Glomerular visceral epithelial cell (primary cell): Measurements from ENCODE around the gene ZC2HC1C.
"Not testable (repeated sequence)": the region's sequence is repeated elsewhere in the genome, so short reads cannot be mapped to it uniquely, and the experiment has no call there.

ENCODE experiments used
- DNase-seq: peaks from one replicate; pipeline ENCODE4 v3.0.0-alpha.2; 2016; ENCODE audit errors: extremely low spot score

Gene ZC2HC1C

GRCh38 chr14:75053396-75054291 is 15.8 kb upstream of the ZC2HC1C start:
- no peak for DNase-seq

DNA sequence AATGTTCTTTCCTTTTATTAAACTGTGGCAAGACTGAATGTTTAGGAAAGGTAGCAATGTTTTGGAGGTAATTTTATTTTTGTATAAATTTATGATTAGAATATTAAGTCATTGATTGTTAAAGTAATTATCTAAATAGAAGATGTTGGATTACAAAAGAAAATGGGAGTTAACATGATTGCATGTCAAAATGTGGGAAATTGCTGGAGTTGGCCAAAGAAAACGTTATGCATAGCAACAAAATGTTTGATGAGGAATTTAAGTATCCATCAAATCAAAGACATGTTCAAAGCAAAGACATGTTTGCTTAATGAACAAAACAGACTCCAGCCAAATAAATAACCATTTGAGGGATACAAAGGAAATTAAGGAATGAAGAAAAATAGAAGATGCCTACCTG is 15.0 kb upstream of the ZC2HC1C start:
- no peak for DNase-seq

- DNase-seq = no peak
Observed at GRCh38 chr14:75059642-75060041, 9.8 kb upstream of the ZC2HC1C start.

DNA sequence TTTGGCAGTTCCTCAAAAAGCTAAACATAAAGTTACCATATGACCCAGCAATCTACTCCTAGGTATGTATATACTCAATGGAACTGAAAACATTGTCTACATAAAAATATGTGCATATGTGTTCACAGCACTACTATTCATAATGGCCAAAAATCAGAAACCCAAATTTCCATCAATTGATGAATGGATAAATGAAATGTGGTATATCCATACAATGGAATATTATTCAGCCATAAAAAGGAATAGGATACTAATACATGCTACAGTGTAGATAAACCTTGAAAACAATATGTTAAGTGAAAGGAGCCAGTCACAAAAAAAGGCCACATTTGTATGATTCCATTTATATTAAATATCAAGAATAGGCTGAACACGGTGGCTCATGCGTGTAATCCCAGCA is 9.0 kb upstream of the ZC2HC1C start:
- no peak for DNase-seq

- no peak for DNase-seq
Observed at GRCh38 chr14:75063013-75063412, 6.4 kb upstream of the ZC2HC1C start.

DNA sequence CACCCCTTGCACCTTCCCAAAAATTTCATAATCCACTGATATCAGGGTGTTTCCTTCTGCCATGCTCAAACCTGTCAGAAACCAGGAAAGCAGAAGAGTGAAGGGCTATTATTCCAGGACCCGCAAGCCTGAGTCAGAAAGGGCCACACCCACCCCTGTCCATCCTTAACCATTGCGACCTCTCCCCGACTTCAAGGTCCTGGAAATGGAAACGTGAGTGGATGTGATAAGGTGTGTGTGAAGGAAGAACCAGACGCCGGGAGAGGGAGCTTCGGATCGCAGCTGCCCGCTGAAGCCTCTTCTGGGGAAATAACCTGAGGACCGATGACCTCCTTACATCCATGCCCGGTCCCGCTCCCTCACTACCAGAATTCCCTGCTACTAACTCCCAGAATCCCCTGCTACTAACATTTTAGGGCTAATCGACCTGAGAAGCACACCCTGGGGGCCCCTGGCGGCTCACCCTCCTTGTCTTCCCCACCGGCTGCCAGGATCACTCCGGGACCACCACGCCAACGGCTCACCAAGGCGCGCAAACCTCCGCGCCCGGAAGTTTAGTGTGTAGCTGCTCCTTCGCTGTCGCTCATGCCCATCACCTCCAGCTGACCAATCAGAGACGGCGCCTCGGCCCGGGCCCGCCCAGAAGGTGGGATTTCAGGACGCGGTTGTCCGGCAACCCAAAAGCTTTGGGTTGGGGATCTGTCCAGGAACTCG is 5.8 kb upstream of the ZC2HC1C start, which contains the start of gene ACYP1:
TSS of gene ACYP1 (minus strand) at position 534 of the 714 bp plus-strand sequence. CDS start at position 63, 471 bp downstream.
- peak; percentile 92 for DNase-seq

- no peak for DNase-seq
Observed at GRCh38 chr14:75064205-75064567, 5.3 kb upstream of the ZC2HC1C start.

- DNase-seq = no peak
Observed at GRCh38 chr14:75066691-75067090, 2.8 kb upstream of the ZC2HC1C start.

DNA sequence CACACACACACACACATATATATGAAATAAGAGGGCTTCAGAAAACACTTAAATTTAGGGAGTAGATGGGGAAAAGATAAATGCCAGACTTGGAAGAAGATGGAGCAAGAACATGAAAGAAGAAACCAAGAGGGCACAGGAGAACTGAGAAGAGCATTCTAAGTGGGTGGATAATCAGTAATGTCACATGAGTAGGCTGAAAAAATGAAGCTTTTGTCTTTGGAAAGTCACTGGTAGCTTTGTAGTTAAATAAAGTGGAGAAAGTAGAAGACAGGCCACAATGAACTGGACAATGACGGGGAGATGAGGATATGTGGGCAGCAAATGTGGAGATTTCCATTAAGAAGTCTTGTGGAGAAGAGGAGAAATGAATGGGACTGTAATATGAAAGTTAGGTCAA is 2.2 kb upstream of the ZC2HC1C start:
- no peak for DNase-seq

DNA sequence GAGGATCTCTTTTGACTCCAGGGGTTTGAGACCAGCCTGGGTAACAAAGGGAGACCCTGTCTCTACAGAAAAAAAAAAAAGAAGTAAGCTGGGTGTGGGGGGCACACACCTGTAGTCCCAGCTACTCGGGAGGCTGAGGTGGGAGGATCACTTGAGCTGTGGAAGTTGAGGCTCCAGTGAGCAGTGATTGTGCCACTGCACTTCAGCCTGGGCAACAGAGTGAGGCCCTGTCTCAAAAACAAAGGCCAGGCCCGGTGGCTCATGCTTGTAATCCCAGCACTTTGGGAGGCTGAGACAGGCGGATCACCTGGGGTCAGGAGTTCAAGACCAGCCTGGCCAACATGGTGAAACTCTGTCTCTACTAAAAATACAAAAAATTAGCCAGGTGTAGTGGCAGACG is 1.7 kb upstream of the ZC2HC1C start:
- DNase-seq = not testable (repeated sequence)

DNA sequence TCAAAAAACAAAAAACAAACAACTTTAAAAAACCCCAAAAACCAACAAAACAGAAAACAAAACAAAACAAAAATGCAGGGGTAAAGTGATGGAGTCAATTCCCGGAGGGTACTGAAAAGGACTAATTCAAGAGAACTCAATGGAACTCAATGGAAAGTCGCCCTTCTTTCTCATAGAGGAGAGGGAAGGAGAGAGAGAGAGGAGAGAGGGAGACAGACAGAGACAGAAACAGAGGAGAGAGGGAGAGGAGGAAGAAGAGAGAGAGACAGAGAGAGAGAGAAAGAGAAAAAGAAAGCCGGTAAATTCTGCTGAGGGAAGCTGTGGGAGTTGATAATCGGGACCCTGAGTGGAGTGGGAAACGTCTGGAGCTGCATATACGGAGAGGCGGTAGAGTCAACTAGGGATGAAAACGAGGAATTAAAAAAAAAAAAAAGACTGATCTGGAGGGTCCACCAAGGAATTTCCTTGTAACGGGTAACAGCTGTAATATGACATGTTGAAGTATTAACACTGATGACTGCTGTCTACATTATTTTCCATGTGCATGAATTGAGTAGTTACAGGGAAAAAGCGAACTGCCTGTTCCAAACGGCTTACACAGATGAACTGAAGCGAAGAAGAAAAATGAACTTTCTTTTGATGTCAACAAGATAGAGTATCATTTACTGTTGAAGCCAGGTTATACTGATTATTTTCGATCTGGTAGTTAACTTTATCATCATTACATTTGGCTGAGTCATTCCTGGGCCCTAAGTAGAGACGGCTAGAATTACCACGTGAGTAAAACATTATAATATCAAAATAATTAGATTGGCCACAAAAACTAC is 934 bp upstream of the ZC2HC1C start:
- DNase-seq = no peak

DNA sequence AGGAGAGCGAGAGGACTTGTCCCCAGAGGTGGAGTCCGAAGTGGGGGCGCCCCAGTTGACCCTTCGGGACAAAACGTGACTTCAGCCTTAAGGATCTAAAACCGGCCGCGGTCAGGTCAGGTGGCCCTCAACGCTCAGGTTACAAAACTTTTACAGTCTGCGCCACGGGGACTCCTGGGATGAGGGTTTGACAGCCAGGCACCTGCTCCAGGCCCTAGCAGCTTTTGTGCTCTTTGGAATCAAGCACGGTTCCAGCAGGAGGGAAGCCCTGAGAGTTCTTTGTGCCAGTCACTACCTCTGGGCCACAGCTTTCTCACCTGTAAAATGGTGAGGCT is 337 bp downstream of the ZC2HC1C start:
- DNase-seq = no peak

GRCh38 chr14:75070383-75070782 is 942 bp downstream of the ZC2HC1C start:
- no peak for DNase-seq

DNA sequence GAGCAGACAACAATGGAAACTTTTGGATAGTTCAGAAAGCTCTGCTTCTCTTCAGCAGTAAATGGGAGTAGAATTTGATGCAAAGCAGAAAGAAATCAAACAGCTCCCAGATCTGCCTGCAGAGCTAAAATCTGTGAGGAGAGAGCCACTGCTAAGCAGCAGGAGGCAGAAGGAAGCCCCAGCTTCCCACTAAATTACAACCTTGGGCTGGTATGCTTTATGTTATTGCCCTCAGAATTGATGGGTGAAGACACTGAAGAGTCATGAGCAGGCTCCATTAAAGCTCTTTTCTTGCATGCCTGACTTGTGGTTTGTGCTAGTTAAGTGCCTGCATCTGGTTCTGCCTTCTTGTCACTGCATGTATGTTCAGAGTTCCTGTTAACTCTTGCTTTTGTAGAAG is 8.4 kb downstream of the ZC2HC1C start:
- DNase-seq = no peak

GRCh38 chr14:75079521-75079920 is 10.1 kb downstream of the ZC2HC1C start:
- DNase-seq = no peak

DNA sequence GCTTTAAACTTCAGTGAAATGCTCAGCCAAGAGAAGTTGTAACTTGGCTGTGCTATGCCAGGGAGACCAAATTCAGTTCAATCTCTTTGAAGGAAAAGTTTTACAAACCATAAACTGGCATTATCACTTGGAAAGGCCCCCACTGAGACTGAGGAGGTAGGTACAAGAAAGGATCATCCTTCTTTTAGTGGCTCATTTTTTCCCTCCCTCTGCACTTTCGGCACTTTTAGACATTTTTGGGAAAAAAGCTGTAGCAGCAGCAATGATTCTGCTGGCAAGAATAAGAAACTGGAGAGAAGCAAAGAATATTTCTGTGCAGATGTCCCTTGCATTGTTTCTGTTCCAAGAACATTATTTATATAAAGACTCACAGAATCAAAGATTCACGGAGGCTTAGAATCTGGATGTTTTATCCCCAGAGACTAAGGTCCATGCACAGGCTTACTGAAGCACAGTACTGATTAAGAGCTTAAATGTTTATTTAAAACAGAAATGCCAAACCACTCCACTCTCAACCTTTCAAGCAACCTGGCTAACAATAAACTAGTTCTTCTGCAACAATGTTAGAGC is 12.3 kb downstream of the ZC2HC1C start:
- no peak for DNase-seq

DNA sequence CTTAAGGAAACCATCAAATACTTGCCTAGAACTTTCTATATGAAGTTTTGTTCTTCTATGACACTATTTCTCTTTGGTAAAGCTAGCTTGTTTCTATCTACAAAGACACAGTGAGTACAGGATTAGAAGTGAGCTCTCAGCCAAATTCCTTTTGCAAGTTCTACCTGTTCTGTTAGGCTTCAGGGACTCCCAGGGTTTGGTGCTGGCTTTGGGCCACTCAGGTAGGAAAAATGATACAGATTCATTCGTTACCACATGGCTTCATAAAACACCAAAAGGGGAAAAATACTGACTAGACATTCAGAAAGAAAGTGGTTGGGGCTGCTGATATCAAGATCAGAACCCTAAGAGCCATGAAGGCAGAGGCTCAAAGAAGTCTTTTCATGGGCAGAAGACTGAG is 13.8 kb downstream of the ZC2HC1C start:
- DNase-seq = no peak

GRCh38 chr14:75084513-75084912 is 15.1 kb downstream of the ZC2HC1C start:
- no peak for DNase-seq

GRCh38 chr14:75088153-75088552 is 18.7 kb downstream of the ZC2HC1C start:
- DNase-seq = no peak

- DNase-seq = peak; percentile 59
Observed at GRCh38 chr14:75088566-75089373, 19.3 kb downstream of the ZC2HC1C start.

GRCh38 chr14:75090353-75090752 is 20.9 kb downstream of the ZC2HC1C start:
- DNase-seq = no peak
